Adrenal gland (tissue), 12 donors: ENCODE data around the gene TRIM68. TPM values are rescaled to one million over a fixed set of nuclear protein-coding genes. Genes with fewer than 3 reads are reported as not detected.

ENCODE experiments used
- DNase-seq, 7 donors: peaks; one replicate each; pipeline ENCODE4 v3.0.0-alpha.2; 2019 to 2020
- H3K27ac ChIP-seq, 5 donors: fragments of 200-600 bp; sonication (generic) in 4 of 5; 1 replicate in 3 of 5; 2 replicates in 2 of 5; pipeline versions ENCODE4 v1.5.1 to v1.8.0; 2016 to 2020; ENCODE audit warnings: mild to moderate bottlenecking in 1 of 5
- H3K27me3 ChIP-seq: fragments of 200-600 bp; 2 replicates; pipeline ENCODE4 v1.8.0; 2021
- H3K36me3 ChIP-seq, 2 donors: fragments of 200-600 bp; replicated peaks in 1 of 2; 1 replicate in 1 of 2; 2 replicates in 1 of 2; pipeline versions ENCODE4 v1.5.1 to v1.8.0; 2018 to 2022
- H3K4me1 ChIP-seq, 2 donors: fragments of 200-600 bp; replicated peaks in 1 of 2; 1 replicate in 1 of 2; 2 replicates in 1 of 2; pipeline versions ENCODE4 v1.5.1 to v1.8.0; 2018 to 2021
- H3K4me3 ChIP-seq, 4 donors: fragments of 200-600 bp; sonication (generic) in 3 of 4; one replicate each; pipeline ENCODE4 v1.5.1; 2016 to 2018
- H3K9me3 ChIP-seq, 3 donors: fragments of 200-600 bp; sonication (generic) in 1 of 3; replicated peaks in 1 of 3; 1 replicate in 2 of 3; 2 replicates in 1 of 3; pipeline versions ENCODE4 v1.5.1 to v1.8.0; 2016 to 2021
- CTCF ChIP-seq, 6 experiments: fragments of 450-650 bp in 4 of 6; fragments of 200-600 bp in 2 of 6; sonication (generic) in 1 of 6; IDR thresholded peaks; 1 replicate in 5 of 6; 2 replicates in 1 of 6; pipeline versions ENCODE4 v1.5.1 to v1.8.0; 2016 to 2021; ENCODE audit warnings: antibody characterized with exemption in 6 of 6, mild to moderate bottlenecking in 2 of 6, moderate library complexity in 1 of 6
- POLR2A ChIP-seq, 2 donors: fragments of 450-650 bp; IDR thresholded peaks; one replicate each; pipeline ENCODE4 v1.6.1; 2017; ENCODE audit warnings: antibody characterized with exemption in 2 of 2, mild to moderate bottlenecking in 2 of 2, moderate library complexity in 1 of 2
- WGBS, 4 donors: extraction: QIAGEN DNeasy Blood & Tissue Kit in 2 of 4; methylation state at CpG; one replicate each; pipeline versions ENCODE4 v1.1.5 to v1.1.7; 2013 to 2017; 5-methylcytosine and 5-hydroxymethylcytosine counted together
- intact Hi-C, 2 donors: fragments of 100-400 bp; cut with DNase I; formaldehyde crosslinking; loops; one replicate each; pipeline versions ENCODE4 v1.14.1 to v1.15.0; 2022 to 2023
- polyA plus RNA-seq, 3 donors: library from polyadenylated mRNA; stranded (reverse); fragments of 200-250 nt in 2 of 3; fragments of 350-450 nt in 1 of 3; fragmentation: Illumina TruSeq in 1 of 3; extraction: RNeasy Lipid Tissue Mini Kit (QIAGEN cat#74804) in 1 of 3; gene quantifications; one replicate each; pipeline ENCODE4 v1.2.3, GENCODE V29; 2013 to 2014
- total RNA-seq, 9 donors: library from RNA; depleted of rRNA in 4 of 9; stranded (reverse); fragments of >200 nt in 4 of 9; fragments of 120-200 nt in 1 of 9; fragmentation: NEBNext Ultra II Directional in 1 of 9; extraction: Animal tissue kit (Norgen Biotek cat#: 25700) in 1 of 9; gene quantifications; one replicate each; pipeline versions ENCODE4 v1.1.0 to v1.2.4, GENCODE V29; 2013 to 2023
- donor health status: healthy with polysubstance abuse.
- donor health status: Bipolar disorder and iron deficiency.
- donor health status: DM: yes; HTN: yes; CAD: no.
- donor health status: DM: no; HTN: no; CAD: no.
- donor health status: DM: no; HTN: no; CAD: no.
- donor health status: DM: yes; HTN: yes; CAD: no.

The TRIM68 gene
- total and polyA plus RNA-seq, 12 donors = 2.8 to 23.3 (median 14.0) TPM

- no peaks in the 10 kb centered on the region for H3K36me3 ChIP-seq
- H3K27me3 ChIP-seq = no peaks in the 10 kb centered on the region
- no peaks in the 10 kb centered on the region for H3K9me3 ChIP-seq
- no peak for TF ChIP-seq CTCF (IDR thresholded peaks at IDR 0.05)
- TF ChIP-seq POLR2A (IDR thresholded peaks at IDR 0.05) = no peak
- H3K4me1 ChIP-seq = no peaks in the 10 kb centered on the region
- intact Hi-C loops = no loop called here
- H3K4me3 ChIP-seq = no peak within 1 kb of the TSS
- no peak for DNase-seq
- H3K27ac ChIP-seq = no peak within 1 kb of the TSS
Measured at GRCh38 chr11:4581443-4581842, 26.6 kb downstream of the TRIM68 start, which contains the start of gene OR52I2. TSS of gene OR52I2 (plus strand) at chr11:4581743.

- no peak for DNase-seq
- Histone ChIP-seq H3K9me3 (no peaks in the 10 kb centered on the region), H3K4me1 (no peaks in the 10 kb centered on the region), H3K27ac (no peak overlapping the region), H3K4me3 (no peak overlapping the region), H3K36me3 (no peaks in the 10 kb centered on the region), H3K27me3 (peaks cover 4% of the 10 kb centered on the region)
- intact Hi-C loops = no loop called here
- TF ChIP-seq POLR2A (IDR thresholded peaks at IDR 0.05) = no peak
- TF ChIP-seq CTCF (IDR thresholded peaks at IDR 0.05) = no peak
- WGBS, 4 donors = 60 to 82% (median 72%) methylated on average over 1 of the region's 1 CpG
Measured at GRCh38 chr11:4580124-4580523, 27.9 kb downstream of the TRIM68 start.

- no peak for TF ChIP-seq POLR2A (IDR thresholded peaks at IDR 0.05)
- no peak for TF ChIP-seq CTCF (IDR thresholded peaks at IDR 0.05)
- no peak for DNase-seq
- 47 to 71% (median 64%) methylated on average over 6 of the region's 6 CpGs for WGBS, 4 donors
- H3K9me3 ChIP-seq = no peaks in the 10 kb centered on the region
- no peak overlapping the region for H3K4me3 ChIP-seq
- no peak overlapping the region for H3K27ac ChIP-seq
- intact Hi-C loops = no loop called here
- no peaks in the 10 kb centered on the region for H3K36me3 ChIP-seq
- peaks cover 4% of the 10 kb centered on the region for H3K27me3 ChIP-seq
- no peaks in the 10 kb centered on the region for H3K4me1 ChIP-seq
Measured at GRCh38 chr11:4578624-4579023, 29.4 kb downstream of the TRIM68 start.

GRCh38 chr11:4577761-4578160 is 30.3 kb downstream of the TRIM68 start:
- Histone ChIP-seq H3K4me3 (no peak overlapping the region), H3K36me3 (no peaks in the 10 kb centered on the region), H3K4me1 (no peaks in the 10 kb centered on the region), H3K9me3 (no peaks in the 10 kb centered on the region), H3K27ac (no peak overlapping the region), H3K27me3 (peaks cover 4% of the 10 kb centered on the region)
- TF ChIP-seq POLR2A (IDR thresholded peaks at IDR 0.05) (no peak), CTCF (IDR thresholded peaks at IDR 0.05) (no peak)
- intact Hi-C loops = no loop called here
- no peak for DNase-seq
- 73 to 78% (median 76%) methylated on average over 2 of the region's 2 CpGs for WGBS, 4 donors
